LoVo (cell line): ENCODE data around the gene YPEL4.
A peak's percentile ranks its signal among the peaks of the same experiment; 100 is the strongest.
"Not testable (repeated sequence)": the region's sequence is repeated elsewhere in the genome, so short reads cannot be mapped to it uniquely, and the experiment has no call there.

ENCODE experiments used
- DNase-seq: peaks from one replicate; pipeline ENCODE4 v3.0.0-alpha.2; 2016; ENCODE audit warnings: low spot score

The YPEL4 gene

DNA sequence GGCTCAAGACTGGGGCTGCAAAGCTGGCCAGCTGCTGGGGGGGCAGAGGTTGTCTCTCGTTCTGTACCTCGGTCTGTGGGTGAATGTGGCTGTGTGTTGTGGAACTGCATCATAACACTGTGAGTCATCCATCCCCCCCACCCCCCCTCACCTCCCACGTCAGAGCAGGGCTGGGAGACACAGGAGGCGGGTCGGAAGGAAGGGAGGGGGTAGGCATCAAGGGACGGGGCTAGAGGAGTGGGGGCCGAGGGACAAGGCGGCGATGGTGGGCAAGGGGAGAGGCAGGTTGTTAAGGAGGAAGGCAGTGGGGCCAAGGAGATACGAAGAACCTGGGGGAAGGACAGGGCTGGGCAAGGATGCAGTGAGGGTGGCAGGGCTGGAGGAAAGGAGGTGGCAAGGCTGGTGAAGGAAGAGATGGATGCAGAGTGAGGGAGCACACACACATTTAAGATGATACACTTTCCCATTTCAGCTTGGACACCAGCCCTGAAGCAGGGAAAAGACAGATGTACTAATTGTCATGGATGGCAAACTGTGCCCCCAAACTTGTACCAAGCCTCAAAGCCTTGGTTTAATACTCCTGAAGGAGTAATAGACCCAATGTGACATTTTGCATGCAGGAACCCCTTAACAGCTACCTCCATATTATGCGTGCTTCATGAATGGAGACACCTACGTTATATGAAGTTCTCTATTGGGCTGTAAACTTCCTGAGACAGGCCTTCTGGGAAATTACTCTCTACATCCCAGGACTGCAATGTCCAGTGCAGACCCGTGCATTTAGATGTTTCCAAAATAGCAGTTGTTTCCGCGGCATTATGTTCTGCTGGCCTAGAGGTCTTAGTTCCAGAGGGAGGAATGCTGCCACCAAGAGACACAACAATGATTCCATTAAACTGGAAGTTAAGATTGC, at the start of gene YPEL4:
Gene YPEL4 (minus strand): TSS at position 87 of the 913 bp plus-strand sequence. CDS start 2,805 bp downstream, outside the sequence.
- DNase-seq: peak; percentile 13

- no peak for DNase-seq
Observed at GRCh38 chr11:57698843-57699365, 49.2 kb upstream of the YPEL4 start.

- DNase-seq: not testable (repeated sequence)
Observed at GRCh38 chr11:57690474-57690873, 40.8 kb upstream of the YPEL4 start.

DNA sequence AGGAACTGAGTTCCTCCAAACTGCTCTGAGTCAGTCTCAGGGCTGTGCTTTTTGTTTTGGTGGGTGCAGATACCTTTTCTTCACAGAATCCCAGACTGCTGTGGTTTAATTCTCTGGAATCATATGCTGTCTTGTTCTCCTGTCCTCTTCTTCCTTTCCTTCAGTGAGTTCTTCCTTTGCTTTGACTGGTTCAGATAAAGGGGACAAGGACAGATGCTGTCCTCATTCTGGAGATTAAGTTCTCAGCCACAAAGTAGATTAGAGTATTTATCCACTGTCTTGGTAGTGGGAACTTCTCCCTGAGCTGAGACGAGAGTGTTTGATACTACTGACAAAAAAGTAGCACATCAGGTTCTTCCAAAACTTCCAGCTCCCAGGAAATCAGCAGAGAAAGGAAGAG, 31.5 kb upstream of the YPEL4 start:
- DNase-seq: no peak

DNA sequence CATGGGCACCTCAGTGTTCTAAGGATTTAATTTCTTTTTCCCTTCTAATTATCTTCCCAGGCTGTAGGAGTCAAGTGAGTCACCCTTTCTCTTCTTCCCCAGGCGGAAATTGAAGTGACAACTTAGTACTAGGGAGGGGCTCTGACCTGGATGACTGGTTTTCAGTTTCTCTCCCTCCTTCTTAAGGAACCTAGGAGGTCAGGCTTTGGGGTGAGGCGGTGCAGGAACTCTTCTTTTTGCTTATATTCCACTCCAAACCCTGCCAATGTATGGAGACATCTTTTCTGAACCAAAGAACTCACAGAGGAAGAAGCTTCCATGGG, 30.8 kb upstream of the YPEL4 start:
- DNase-seq: no peak

DNA sequence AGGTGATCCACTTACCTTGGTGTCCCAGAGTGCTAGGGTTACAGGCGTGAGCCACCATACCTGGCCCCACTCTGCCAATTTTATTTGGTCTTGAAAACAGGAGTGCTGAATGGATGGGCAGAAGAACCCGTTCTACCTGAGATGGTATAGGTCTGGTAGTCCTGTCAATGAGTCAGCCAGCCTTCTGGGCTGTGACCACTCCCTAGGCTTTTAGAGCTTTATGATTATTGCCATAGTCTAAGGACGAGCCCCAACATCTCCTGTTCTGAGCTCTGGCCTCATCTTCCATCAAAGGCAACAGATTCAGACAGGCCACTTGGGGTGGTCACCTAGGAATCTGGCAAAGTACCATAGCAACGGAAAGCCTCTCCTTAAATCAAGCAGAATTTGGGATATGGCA, 29.7 kb upstream of the YPEL4 start:
- no peak for DNase-seq

- DNase-seq: no peak
Observed at GRCh38 chr11:57675176-57675941, 25.6 kb upstream of the YPEL4 start.

- DNase-seq: no peak
Observed at GRCh38 chr11:57674251-57674650, 24.5 kb upstream of the YPEL4 start.

- peak; percentile 16 for DNase-seq
Observed at GRCh38 chr11:57668434-57668782, 18.7 kb upstream of the YPEL4 start.

DNA sequence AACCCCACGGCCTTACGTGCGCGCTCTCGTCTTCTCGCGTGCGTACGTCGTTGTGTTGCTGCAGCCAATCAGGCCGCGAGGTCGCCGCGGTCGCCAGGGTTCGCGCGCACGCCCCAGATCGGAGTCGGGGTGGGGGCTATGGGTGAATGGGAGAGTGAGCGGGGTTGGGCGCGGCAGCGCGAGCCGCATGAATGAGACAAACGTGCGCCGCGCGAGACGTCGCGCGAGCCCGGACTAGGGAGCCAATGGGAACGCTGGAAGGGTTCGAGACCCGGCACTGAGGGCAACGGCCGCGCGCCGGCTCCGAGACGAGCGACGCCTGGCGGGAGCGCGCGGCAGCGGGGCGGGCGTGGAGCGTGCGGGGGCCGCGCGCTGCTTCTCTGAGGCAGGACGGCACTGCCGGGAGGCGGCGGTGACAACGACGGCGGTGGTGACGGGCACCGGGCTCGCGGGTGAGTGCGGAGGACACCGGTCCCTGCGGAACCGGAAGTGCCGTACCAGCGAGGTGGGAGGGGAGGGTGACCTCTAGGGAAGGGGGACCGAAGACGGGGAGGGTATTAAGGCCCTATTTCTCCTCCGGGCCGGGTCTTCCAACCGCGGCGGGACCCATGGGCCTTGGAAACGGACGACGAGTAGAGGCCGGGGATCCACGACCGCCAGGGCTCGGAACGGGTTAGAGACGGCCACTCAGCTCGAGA, 18.2 kb upstream of the YPEL4 start, which contains the start of gene ZDHHC5:
Gene ZDHHC5 (plus strand): TSS at position 379 of the 698 bp plus-strand sequence. CDS start 4,977 bp downstream, outside the sequence.
- peak; percentile 96 for DNase-seq

DNA sequence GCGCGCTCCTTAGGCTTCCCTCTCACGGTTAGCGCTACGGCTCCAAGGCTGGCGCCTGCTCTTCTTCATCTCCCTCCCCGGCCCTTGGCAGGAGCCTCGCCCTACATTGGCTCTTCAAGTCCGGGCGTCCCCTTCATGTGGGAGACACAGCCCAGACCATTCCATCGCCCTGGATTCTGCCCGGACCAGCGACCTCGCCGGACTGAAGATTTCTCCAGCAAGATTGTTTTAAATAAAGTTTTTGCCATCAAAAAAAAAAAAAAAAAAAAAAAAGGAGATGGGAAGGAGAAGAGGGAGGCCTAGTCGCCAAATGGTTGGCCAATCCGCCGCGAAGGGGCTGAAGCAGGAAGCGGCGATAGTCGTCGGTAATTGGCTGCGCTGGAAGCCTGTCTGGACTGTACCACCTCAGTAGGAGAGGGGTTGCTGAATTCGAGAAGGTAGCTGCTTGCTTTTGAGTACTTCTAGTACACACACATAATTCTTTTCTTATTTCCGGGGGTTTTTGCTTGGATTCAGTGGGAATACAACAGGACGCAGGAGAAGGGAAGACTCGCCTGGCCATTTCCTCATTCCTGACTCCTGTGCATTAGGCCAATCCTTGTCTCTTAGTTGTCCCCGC, 17.5 kb upstream of the YPEL4 start:
- DNase-seq: peak; percentile 97

GRCh38 chr11:57663975-57664374, 14.3 kb upstream of the YPEL4 start:
- DNase-seq: no peak

GRCh38 chr11:57662893-57663292, 13.2 kb upstream of the YPEL4 start:
- DNase-seq: no peak

GRCh38 chr11:57659669-57660068, 10.0 kb upstream of the YPEL4 start:
- no peak for DNase-seq

GRCh38 chr11:57658023-57658361, 8.3 kb upstream of the YPEL4 start:
- DNase-seq: no peak

GRCh38 chr11:57657194-57658022, 7.7 kb upstream of the YPEL4 start, which contains the start of gene CLP1:
Gene CLP1, plus strand, starts transcription at chr11:57657762. Its CDS starts 1,715 bp downstream, at chr11:57659477.
- peak; percentile 97 for DNase-seq

DNA sequence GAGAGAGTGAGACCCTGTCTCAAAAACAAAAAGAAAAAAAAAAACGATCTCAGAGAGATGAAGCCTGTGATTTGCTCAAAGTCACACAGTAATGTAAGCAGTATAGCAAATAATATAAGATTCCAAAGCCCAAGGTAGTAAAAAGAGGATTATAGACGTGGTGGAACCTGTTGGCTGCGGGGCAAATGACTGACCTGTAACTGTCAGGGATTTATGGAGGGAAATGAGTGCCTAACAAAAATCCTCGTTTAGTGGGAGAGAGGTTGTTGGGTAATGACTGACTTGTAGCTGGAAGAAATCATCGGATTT, 7.1 kb upstream of the YPEL4 start:
- no peak for DNase-seq

GRCh38 chr11:57653163-57653562, 3.5 kb upstream of the YPEL4 start:
- no peak for DNase-seq

GRCh38 chr11:57652662-57653061, 3.0 kb upstream of the YPEL4 start:
- DNase-seq: no peak

DNA sequence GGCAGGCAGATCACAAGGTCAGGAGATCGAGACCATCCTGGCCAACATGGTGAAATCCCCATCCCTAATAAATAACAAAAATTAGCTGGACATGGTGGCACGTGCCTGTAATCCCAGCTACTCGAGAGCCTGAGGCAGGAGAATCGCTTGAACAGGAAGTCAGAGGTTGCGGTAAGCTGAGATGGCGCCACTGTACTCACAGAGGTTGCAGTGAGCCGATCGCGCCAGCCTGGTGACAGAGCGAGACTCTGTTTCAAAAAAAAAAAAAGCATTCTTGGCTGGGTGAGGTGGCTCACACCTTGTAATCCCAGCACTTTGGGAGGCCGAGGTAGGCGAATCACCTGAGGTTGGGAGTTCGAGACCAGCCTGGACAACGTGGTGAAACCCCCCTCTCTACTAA, 2.5 kb upstream of the YPEL4 start:
- not testable (repeated sequence) for DNase-seq

- DNase-seq: no peak
Observed at GRCh38 chr11:57651408-57651807, 1.7 kb upstream of the YPEL4 start.
